ENCODE results near the gene GPX2.

DNA sequence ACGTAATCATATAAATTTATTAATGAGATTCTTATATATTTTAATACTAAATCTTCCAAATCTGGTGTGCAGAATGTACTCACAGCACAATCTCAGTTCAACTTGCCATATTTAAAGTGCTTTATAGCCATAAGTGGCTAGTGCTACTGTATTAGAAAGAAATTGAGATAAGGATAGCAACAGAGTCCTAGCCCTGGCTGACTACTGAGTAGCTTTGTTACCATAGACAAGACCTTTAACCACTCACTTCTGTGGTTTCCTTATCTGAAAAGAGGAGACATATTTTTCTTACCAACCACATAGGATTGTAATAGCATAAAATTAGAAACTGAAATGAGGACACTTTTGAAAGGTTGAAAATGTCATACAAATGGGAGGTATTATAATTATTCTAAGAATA, 30.3 kb downstream of the GPX2 start:
- TF ChIP-seq, protein P1, sequence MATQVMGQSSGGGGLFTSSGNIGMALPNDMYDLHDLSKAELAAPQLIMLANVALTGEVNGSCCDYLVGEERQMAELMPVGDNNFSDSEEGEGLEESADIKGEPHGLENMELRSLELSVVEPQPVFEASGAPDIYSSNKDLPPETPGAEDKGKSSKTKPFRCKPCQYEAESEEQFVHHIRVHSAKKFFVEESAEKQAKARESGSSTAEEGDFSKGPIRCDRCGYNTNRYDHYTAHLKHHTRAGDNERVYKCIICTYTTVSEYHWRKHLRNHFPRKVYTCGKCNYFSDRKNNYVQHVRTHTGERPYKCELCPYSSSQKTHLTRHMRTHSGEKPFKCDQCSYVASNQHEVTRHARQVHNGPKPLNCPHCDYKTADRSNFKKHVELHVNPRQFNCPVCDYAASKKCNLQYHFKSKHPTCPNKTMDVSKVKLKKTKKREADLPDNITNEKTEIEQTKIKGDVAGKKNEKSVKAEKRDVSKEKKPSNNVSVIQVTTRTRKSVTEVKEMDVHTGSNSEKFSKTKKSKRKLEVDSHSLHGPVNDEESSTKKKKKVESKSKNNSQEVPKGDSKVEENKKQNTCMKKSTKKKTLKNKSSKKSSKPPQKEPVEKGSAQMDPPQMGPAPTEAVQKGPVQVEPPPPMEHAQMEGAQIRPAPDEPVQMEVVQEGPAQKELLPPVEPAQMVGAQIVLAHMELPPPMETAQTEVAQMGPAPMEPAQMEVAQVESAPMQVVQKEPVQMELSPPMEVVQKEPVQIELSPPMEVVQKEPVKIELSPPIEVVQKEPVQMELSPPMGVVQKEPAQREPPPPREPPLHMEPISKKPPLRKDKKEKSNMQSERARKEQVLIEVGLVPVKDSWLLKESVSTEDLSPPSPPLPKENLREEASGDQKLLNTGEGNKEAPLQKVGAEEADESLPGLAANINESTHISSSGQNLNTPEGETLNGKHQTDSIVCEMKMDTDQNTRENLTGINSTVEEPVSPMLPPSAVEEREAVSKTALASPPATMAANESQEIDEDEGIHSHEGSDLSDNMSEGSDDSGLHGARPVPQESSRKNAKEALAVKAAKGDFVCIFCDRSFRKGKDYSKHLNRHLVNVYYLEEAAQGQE (IDR thresholded peaks at IDR 0.05; ENCODE audit: insufficient read depth in 1 of 2, low read depth in 2 of 2, low read length in 1 of 2), result no peak
- TF ChIP-seq, protein P2, sequence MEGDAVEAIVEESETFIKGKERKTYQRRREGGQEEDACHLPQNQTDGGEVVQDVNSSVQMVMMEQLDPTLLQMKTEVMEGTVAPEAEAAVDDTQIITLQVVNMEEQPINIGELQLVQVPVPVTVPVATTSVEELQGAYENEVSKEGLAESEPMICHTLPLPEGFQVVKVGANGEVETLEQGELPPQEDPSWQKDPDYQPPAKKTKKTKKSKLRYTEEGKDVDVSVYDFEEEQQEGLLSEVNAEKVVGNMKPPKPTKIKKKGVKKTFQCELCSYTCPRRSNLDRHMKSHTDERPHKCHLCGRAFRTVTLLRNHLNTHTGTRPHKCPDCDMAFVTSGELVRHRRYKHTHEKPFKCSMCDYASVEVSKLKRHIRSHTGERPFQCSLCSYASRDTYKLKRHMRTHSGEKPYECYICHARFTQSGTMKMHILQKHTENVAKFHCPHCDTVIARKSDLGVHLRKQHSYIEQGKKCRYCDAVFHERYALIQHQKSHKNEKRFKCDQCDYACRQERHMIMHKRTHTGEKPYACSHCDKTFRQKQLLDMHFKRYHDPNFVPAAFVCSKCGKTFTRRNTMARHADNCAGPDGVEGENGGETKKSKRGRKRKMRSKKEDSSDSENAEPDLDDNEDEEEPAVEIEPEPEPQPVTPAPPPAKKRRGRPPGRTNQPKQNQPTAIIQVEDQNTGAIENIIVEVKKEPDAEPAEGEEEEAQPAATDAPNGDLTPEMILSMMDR (IDR thresholded peaks at IDR 0.05), result no peak
- TF ChIP-seq POLR2AphosphoS5 (IDR thresholded peaks at IDR 0.05; ENCODE audit: low read depth, low read length) (no peak), TCF7L2 (IDR thresholded peaks at IDR 0.05; ENCODE audit: low read depth, low read length) (no peak), SIN3A (IDR thresholded peaks at IDR 0.05; ENCODE audit: borderline replicate concordance, insufficient read depth, low read depth, low read length) (no peak)

All from Panc1 (cell line).